Limb (tissue), 2 donors: ENCODE data around the gene LRRC74B.
"Not testable (repeated sequence)": the region's sequence is repeated elsewhere in the genome, so short reads cannot be mapped to it uniquely, and the experiment has no call there.

Experiments used
- DNase-seq, 2 donors: peaks; one replicate each; pipeline ENCODE4 v3.0.0-alpha.2; 2016; ENCODE audit errors: extremely low spot score in 2 of 2

The LRRC74B gene

GRCh38 chr22:21054046-21054713 lies 8.4 kb downstream of the LRRC74B start:
- DNase-seq = no peak

- no peak for DNase-seq
These were observed 9.2 kb downstream of the LRRC74B start for GRCh38 chr22:21054714-21055563.

GRCh38 chr22:21055564-21055834 lies 9.8 kb downstream of the LRRC74B start:
- DNase-seq = no peak

GRCh38 chr22:21055880-21056319 lies 10.2 kb downstream of the LRRC74B start:
- no peak for DNase-seq

GRCh38 chr22:21060363-21060762 lies 14.6 kb downstream of the LRRC74B start:
- DNase-seq = not testable (repeated sequence)

GRCh38 chr22:21061660-21062321 lies 16.0 kb downstream of the LRRC74B start:
- DNase-seq = not testable (repeated sequence)

- DNase-seq = not testable (repeated sequence)
These were observed 18.7 kb downstream of the LRRC74B start for GRCh38 chr22:21064425-21064824.

GRCh38 chr22:21064917-21065864 lies 19.4 kb downstream of the LRRC74B start:
- no peak for DNase-seq

GRCh38 chr22:21067075-21067900 lies 21.5 kb downstream of the LRRC74B start:
- DNase-seq = no peak

- no peak for DNase-seq
These were observed 22.3 kb downstream of the LRRC74B start for GRCh38 chr22:21067901-21068680.

- no peak for DNase-seq
These were observed 23.0 kb downstream of the LRRC74B start for GRCh38 chr22:21068681-21069276.

GRCh38 chr22:21069375-21069774 lies 23.6 kb downstream of the LRRC74B start:
- no peak for DNase-seq

- no peak for DNase-seq
These were observed 25.2 kb downstream of the LRRC74B start for GRCh38 chr22:21070690-21071615.

- not testable (repeated sequence) for DNase-seq
These were observed 26.1 kb downstream of the LRRC74B start for GRCh38 chr22:21071796-21072195.

GRCh38 chr22:21073023-21073422 lies 27.3 kb downstream of the LRRC74B start:
- DNase-seq = no peak

GRCh38 chr22:21073482-21073881 lies 27.7 kb downstream of the LRRC74B start:
- no peak for DNase-seq

GRCh38 chr22:21074102-21074715 lies 28.5 kb downstream of the LRRC74B start:
- DNase-seq = no peak
